PFSK-1 (cell line): ENCODE data around the gene BBS7.

ENCODE experiments used
- FOXP2 ChIP-seq: optimal IDR thresholded peaks from 2 replicates; pipeline ENCODE3; 2011; ENCODE audit warnings: borderline replicate concordance, control low read depth, inconsistent platforms; ENCODE audit not compliant: insufficient read depth; ENCODE audit errors: extremely low read length, extremely low read depth
- POLR2AphosphoS5 ChIP-seq: IDR thresholded peaks from 2 replicates; pipeline ENCODE4 v1.6.1; 2012; ENCODE audit warnings: low read depth, mild to moderate bottlenecking, control low read depth, low read length, moderate library complexity
- SIN3A ChIP-seq: IDR thresholded peaks from 2 replicates; pipeline ENCODE4 v1.6.1; 2012; ENCODE audit warnings: mild to moderate bottlenecking, low read length, moderate library complexity, borderline replicate concordance; ENCODE audit not compliant: insufficient read depth
- TAF1 ChIP-seq: IDR thresholded peaks from 2 replicates; pipeline ENCODE4 v1.6.1; 2012; ENCODE audit warnings: low read length, control low read depth, borderline replicate concordance; ENCODE audit not compliant: insufficient read depth
- TF ChIP-seq, protein P1 (sequence below), 2 experiments: IDR thresholded peaks; 2 replicates each; pipeline versions ENCODE4 v1.6.1 to v1.8.0; 2011 to 2012; ENCODE audit warnings: low read depth in 2 of 2, low read length in 2 of 2, control low read depth in 1 of 2, inconsistent platforms in 1 of 2, mild to moderate bottlenecking in 1 of 2, moderate library complexity in 1 of 2; ENCODE audit not compliant: insufficient read depth in 1 of 2

BBS7 gene

DNA sequence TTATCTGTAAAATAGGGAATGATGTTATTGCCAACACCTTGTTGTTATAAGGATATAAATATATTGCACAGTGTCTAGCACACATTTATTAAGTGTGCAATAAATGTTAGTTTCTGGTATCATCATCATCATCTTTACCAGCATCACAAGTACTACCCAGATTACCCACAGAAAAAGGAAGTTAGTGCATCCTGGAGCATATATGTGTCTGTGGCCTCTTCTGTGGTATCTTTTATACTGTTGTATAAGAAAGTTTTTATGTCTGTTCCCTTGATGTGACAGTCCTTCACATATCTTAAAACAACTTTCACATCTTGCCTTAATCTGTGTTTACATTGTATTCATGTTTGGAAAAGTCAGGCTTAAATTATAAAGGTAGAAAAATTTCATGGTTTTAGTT lies 59.2 kb downstream of the BBS7 start:
- no peak for TF ChIP-seq POLR2AphosphoS5
- TF ChIP-seq, protein P1, sequence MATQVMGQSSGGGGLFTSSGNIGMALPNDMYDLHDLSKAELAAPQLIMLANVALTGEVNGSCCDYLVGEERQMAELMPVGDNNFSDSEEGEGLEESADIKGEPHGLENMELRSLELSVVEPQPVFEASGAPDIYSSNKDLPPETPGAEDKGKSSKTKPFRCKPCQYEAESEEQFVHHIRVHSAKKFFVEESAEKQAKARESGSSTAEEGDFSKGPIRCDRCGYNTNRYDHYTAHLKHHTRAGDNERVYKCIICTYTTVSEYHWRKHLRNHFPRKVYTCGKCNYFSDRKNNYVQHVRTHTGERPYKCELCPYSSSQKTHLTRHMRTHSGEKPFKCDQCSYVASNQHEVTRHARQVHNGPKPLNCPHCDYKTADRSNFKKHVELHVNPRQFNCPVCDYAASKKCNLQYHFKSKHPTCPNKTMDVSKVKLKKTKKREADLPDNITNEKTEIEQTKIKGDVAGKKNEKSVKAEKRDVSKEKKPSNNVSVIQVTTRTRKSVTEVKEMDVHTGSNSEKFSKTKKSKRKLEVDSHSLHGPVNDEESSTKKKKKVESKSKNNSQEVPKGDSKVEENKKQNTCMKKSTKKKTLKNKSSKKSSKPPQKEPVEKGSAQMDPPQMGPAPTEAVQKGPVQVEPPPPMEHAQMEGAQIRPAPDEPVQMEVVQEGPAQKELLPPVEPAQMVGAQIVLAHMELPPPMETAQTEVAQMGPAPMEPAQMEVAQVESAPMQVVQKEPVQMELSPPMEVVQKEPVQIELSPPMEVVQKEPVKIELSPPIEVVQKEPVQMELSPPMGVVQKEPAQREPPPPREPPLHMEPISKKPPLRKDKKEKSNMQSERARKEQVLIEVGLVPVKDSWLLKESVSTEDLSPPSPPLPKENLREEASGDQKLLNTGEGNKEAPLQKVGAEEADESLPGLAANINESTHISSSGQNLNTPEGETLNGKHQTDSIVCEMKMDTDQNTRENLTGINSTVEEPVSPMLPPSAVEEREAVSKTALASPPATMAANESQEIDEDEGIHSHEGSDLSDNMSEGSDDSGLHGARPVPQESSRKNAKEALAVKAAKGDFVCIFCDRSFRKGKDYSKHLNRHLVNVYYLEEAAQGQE (IDR thresholded peaks at IDR 0.05; ENCODE audit: insufficient read depth in 1 of 2, low read depth in 2 of 2, low read length in 2 of 2) = no peak
- TF ChIP-seq FOXP2 = no peak
- TF ChIP-seq SIN3A = no peak
- TF ChIP-seq TAF1 = no peak

DNA sequence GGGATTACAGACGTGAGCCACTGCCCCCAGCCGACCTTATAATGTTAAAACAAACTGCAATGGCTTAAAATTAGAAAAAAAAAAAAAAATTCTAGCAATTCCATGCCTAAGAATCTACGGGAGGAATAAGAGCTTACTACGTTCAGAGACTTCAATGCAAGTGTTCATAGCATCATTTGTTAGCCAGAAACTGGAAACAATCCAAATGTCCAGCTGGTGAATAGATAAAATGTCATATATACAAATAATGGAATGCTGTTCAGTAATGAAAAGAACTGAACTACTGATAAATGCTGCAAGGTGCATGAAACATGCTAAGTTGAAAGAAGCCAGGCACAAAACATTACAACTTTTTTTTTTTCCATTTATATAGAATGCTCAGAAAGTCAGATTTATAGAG lies 63.9 kb downstream of the BBS7 start:
- TF ChIP-seq POLR2AphosphoS5 = no peak
- no peak for TF ChIP-seq TAF1

DNA sequence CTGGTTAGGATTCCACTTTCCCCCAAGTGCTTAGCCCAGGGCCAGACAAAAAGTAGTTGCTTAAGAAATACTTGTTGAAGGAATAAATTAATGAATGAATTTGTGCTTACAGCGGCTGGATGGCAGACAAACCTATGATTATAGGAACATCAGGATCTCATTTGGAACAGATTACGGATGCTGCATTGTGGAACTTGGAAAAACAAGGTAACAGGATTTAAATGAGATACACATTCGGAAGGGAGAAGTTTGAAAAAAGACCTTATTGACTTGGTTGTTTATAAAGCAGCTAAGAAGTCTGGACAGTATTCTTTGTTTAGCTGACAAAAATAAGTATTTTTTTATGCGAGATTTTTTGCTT lies 68.6 kb downstream of the BBS7 start:
- no peak for TF ChIP-seq SIN3A
- no peak for TF ChIP-seq TAF1
- TF ChIP-seq, protein P1 (IDR thresholded peaks at IDR 0.05; ENCODE audit: insufficient read depth in 1 of 2, low read depth in 2 of 2, low read length in 2 of 2) = no peak
- no peak for TF ChIP-seq POLR2AphosphoS5
- no peak for TF ChIP-seq FOXP2

DNA sequence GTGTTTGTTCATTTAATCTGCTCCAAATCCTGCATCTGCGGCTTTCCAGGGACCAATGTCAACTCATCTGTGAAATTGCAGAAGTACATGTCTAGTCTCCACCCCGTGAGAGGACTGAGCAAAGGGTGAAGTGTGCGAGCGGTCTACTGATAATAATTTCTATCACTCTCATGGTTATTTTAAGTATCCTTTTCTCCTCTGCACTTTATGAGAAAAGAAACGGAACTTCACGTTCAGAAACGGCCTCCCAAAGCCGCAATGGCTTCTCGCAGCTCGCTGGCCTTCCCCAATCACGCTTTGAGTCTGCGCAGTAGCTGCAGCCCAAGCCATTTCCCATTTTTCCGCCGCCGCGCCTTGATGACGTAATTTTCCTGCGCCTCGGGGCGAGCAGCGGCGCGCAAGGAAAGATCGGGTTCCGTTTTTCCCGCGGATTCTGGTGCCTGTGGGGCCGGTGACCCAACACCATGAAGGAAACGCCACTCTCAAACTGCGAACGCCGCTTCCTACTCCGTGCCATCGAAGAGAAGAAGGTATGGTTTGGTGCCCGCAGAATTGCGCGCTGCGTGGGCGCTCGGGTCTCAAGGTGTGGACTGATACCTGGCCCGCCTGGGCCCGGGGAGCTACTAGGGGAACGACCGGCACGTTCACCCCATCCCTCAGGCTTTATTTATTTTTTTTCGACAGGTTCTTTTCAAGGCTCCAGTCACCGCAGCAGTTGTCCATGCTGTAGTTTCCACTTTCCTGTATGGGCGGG lies 69.1 kb downstream of the BBS7 start, which contains the start of gene EXOSC9:
TSS of gene EXOSC9 (plus strand) at position 363 of the 754 bp plus-strand sequence. CDS start at position 465, 102 bp downstream.
- no peak for TF ChIP-seq FOXP2
- 0 out of 2 replicates have a peak, but pooled peaks have one; percentile 56 for TF ChIP-seq SIN3A
- peak; percentile 81; the same call in 1 of the 2 replicates for TF ChIP-seq TAF1
- peak; percentile 89 for TF ChIP-seq POLR2AphosphoS5

DNA sequence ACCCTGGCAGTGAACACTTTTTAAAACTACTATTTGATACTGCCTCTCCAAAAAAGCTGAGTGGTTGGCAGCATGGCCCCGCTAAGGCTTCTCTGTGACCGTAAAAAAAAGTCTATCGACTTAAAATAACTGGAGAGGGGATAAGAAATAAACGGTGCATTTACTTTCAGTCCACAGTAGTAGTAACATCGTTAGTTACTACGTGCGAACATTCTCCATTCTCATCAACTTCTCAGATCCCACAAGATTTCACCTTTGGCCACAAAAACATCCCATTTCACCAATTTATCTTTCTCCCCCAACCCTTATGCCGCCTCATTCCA lies 69.7 kb downstream of the BBS7 start:
- no peak for TF ChIP-seq POLR2AphosphoS5
- TF ChIP-seq SIN3A = no peak
- TF ChIP-seq, protein P1 (IDR thresholded peaks at IDR 0.05; ENCODE audit: insufficient read depth in 1 of 2, low read depth in 2 of 2, low read length in 2 of 2) = no peak
- TF ChIP-seq FOXP2 = no peak
- TF ChIP-seq TAF1 = no peak

DNA sequence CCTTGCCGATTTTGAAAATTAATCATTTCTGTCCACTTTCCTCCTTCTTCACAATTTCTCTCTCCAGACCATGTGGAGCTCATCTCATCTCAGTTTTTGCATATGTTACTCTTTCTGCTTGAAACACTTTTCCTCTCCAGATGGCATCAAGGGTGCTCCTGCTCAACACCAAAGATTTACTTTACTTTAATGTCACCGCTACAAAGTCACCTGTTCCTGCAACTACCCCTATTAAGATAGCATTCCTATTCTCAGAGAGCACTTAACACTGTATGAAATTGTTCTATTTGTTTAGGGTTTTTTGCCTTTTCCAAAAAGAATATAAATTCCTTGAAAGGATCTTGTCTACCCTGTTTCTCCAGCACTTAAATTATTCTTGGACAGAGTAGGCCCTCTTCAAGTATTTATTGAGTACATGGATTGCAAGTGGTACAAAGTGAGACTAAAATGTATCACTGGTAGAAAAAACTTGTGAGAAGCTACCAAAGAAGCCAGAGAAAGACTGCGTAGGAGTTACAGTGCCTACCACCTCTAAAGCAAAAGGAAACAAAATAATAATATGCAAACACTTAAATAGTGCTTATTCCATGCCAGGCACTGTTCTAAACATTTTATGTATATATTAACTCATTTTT lies 70.3 kb downstream of the BBS7 start:
- TF ChIP-seq, protein P1 (IDR thresholded peaks at IDR 0.05; ENCODE audit: insufficient read depth in 1 of 2, low read depth in 2 of 2, low read length in 2 of 2) = no peak
- no peak for TF ChIP-seq SIN3A
